Dedifferentiated amniotic fluid mesenchymal stem cell (primary cell): ENCODE results near the gene GRIA4.
A peak's percentile ranks its signal among the peaks of the same experiment; 100 is the strongest.
"Not testable (repeated sequence)": the region's sequence is repeated elsewhere in the genome, so short reads cannot be mapped to it uniquely, and the experiment has no call there.

Source experiments
- DNase-seq: peaks from one replicate; pipeline ENCODE4 v3.0.0-alpha.2; 2016; ENCODE audit errors: extremely low spot score

GRIA4 gene

GRCh38 chr11:105860105-105860504 lies 250.2 kb downstream of the GRIA4 start:
- no peak for DNase-seq

- no peak for DNase-seq
Observed at GRCh38 chr11:105861225-105861624, 251.4 kb downstream of the GRIA4 start.

GRCh38 chr11:105862736-105863367 lies 253.0 kb downstream of the GRIA4 start:
- DNase-seq: peak; percentile 72

- DNase-seq: no peak
Observed at GRCh38 chr11:105863523-105863922, 253.7 kb downstream of the GRIA4 start.

- no peak for DNase-seq
Observed at GRCh38 chr11:105867742-105868141, 257.9 kb downstream of the GRIA4 start.

- no peak for DNase-seq
Observed at GRCh38 chr11:105868762-105869285, 259.0 kb downstream of the GRIA4 start.

- no peak for DNase-seq
Observed at GRCh38 chr11:105870516-105871113, 260.7 kb downstream of the GRIA4 start.

- DNase-seq: no peak
Observed at GRCh38 chr11:105878510-105878909, 268.6 kb downstream of the GRIA4 start.

GRCh38 chr11:105878927-105879326 lies 269.1 kb downstream of the GRIA4 start:
- not testable (repeated sequence) for DNase-seq

- no peak for DNase-seq
Observed at GRCh38 chr11:105881027-105881426, 271.2 kb downstream of the GRIA4 start.

GRCh38 chr11:105884436-105884835 lies 274.6 kb downstream of the GRIA4 start:
- DNase-seq: no peak

- DNase-seq: no peak
Observed at GRCh38 chr11:105891685-105892084, 281.8 kb downstream of the GRIA4 start.

- no peak for DNase-seq
Observed at GRCh38 chr11:105897161-105897560, 287.3 kb downstream of the GRIA4 start.

GRCh38 chr11:105899772-105900171 lies 289.9 kb downstream of the GRIA4 start:
- DNase-seq: no peak

GRCh38 chr11:105900515-105901035 lies 290.7 kb downstream of the GRIA4 start:
- no peak for DNase-seq

GRCh38 chr11:105903113-105903512 lies 293.2 kb downstream of the GRIA4 start:
- no peak for DNase-seq

GRCh38 chr11:105906517-105906916 lies 296.6 kb downstream of the GRIA4 start:
- DNase-seq: no peak

GRCh38 chr11:105907319-105907718 lies 297.4 kb downstream of the GRIA4 start:
- no peak for DNase-seq

- peak; percentile 43 for DNase-seq
Observed at GRCh38 chr11:105910095-105910715, 300.3 kb downstream of the GRIA4 start.

- peak; percentile 67 for DNase-seq
Observed at GRCh38 chr11:105911454-105911853, 301.6 kb downstream of the GRIA4 start.

GRCh38 chr11:105912666-105913065 lies 302.8 kb downstream of the GRIA4 start:
- no peak for DNase-seq

- DNase-seq: no peak
Observed at GRCh38 chr11:105915021-105915420, 305.1 kb downstream of the GRIA4 start.

GRCh38 chr11:105918039-105918438 lies 308.2 kb downstream of the GRIA4 start:
- DNase-seq: no peak
